Karpas-422 (cell line): ENCODE data around the gene ZNF789. TPM values are rescaled to one million over a fixed set of nuclear protein-coding genes. Genes with fewer than 3 reads are reported as not detected.

ENCODE experiments used
- DNase-seq: peaks from one replicate; pipeline ENCODE4 v3.0.0-alpha.2; 2015
- H2AFZ ChIP-seq: fragments of 200-600 bp; sonication (generic); 2 replicates; pipeline ENCODE4 v1.6.1; 2014; ENCODE audit warnings: antibody characterized with exemption, low read length, mixed read lengths
- H3K27ac ChIP-seq: fragments of 200-600 bp; sonication (generic); 2 replicates; pipeline ENCODE4 v1.5.1; 2014; ENCODE audit warnings: mild to moderate bottlenecking, low read length, moderate library complexity
- H3K27me3 ChIP-seq: fragments of 200-600 bp; sonication (generic); 2 replicates; pipeline ENCODE4 v1.6.1; 2014; ENCODE audit warnings: low read length, mixed read lengths
- H3K36me3 ChIP-seq: fragments of 200-600 bp; sonication (generic); 2 replicates; pipeline ENCODE4 v1.6.1; 2014; ENCODE audit warnings: low read length, mixed read lengths; ENCODE audit not compliant: insufficient read depth
- H3K4me1 ChIP-seq: fragments of 200-600 bp; sonication (generic); 2 replicates; pipeline ENCODE4 v1.6.1; 2014; ENCODE audit warnings: mild to moderate bottlenecking, low read length, mixed read lengths
- H3K4me2 ChIP-seq: fragments of 200-600 bp; sonication (generic); 2 replicates; pipeline ENCODE4 v1.6.1; 2014; ENCODE audit warnings: low read length, low read depth, mild to moderate bottlenecking; ENCODE audit not compliant: poor library complexity, severe bottlenecking
- H3K4me3 ChIP-seq: fragments of 200-600 bp; sonication (generic); 2 replicates; pipeline ENCODE4 v1.5.1; 2014; ENCODE audit warnings: mild to moderate bottlenecking, antibody characterized with exemption, low read length, mixed read lengths
- H3K79me2 ChIP-seq: fragments of 200-600 bp; sonication (generic); 2 replicates; pipeline ENCODE4 v1.6.1; 2014; ENCODE audit warnings: mild to moderate bottlenecking, low read length, mixed read lengths
- H3K9ac ChIP-seq: fragments of 200-600 bp; sonication (generic); 2 replicates; pipeline ENCODE4 v1.6.0; 2014; ENCODE audit warnings: low read length
- H3K9me2 ChIP-seq: fragments of 200-600 bp; sonication (generic), shearing (Covaris generic); replicated peaks from 2 replicates; pipeline ENCODE4 v1.6.0; 2014; ENCODE audit warnings: mild to moderate bottlenecking, low read length, moderate library complexity; ENCODE audit not compliant: insufficient read depth
- H3K9me3 ChIP-seq: fragments of 300-700, 200-600 bp; sonication (generic); 2 replicates; pipeline ENCODE4 v1.6.1; 2014; ENCODE audit warnings: low read length, mixed read lengths
- H4K20me1 ChIP-seq: fragments of 200-600 bp; sonication (generic); 2 replicates; pipeline ENCODE4 v1.6.1; 2014; ENCODE audit warnings: mild to moderate bottlenecking, antibody characterized with exemption, low read length, low read depth; ENCODE audit not compliant: insufficient read depth
- total RNA-seq: library from RNA; depleted of rRNA; stranded (reverse); fragments of >200 nt; shearing (Covaris generic); gene quantifications from 2 replicates; pipeline ENCODE4 v1.2.3, GENCODE V29; 2014; ENCODE audit warnings: low replicate concordance

ZNF789 gene
- total RNA-seq, 1 experiment from 2014 or later: 33.0 TPM

- Histone ChIP-seq H4K20me1 (peaks cover 12% of the 10 kb centered on the region; the same call in 1 of the 2 replicates), H3K4me2 (peak within 1 kb of the TSS; percentile 90), H2AFZ (peak within 1 kb of the TSS; percentile 93), H3K27ac (peak within 1 kb of the TSS; percentile 57; the same call in 1 of the 2 replicates), H3K4me3 (peak within 1 kb of the TSS; percentile 92), H3K9me3 (no peaks in the 10 kb centered on the region), H3K79me2 (peaks cover 72% of the 10 kb centered on the region), H3K4me1 (peaks cover 18% of the 10 kb centered on the region), H3K9me2 (no peaks in the 10 kb centered on the region), H3K9ac (peak within 1 kb of the TSS; percentile 96), H3K27me3 (no peaks in the 10 kb centered on the region), H3K36me3 (peaks cover 7% of the 10 kb centered on the region)
- DNase-seq: peak; percentile 97
Measured at GRCh38 chr7:99438573-99439480, 33.9 kb upstream of the ZNF789 start, which contains the start of the genes CPSF4 and PTCD1. Gene CPSF4 (plus strand): TSS chr7:99438943. CDS start chr7:99439083, 140 bp downstream. Gene PTCD1 (minus strand): TSS chr7:99438798. CDS start chr7:99435242, 3,556 bp downstream.

GRCh38 chr7:99440195-99440594, 32.5 kb upstream of the ZNF789 start:
- Histone ChIP-seq H3K4me1 (peaks cover 18% of the 10 kb centered on the region), H3K9me3 (no peaks in the 10 kb centered on the region), H3K79me2 (peaks cover 68% of the 10 kb centered on the region), H3K36me3 (peaks cover 7% of the 10 kb centered on the region), H3K27ac (no peak overlapping the region), H3K9me2 (no peaks in the 10 kb centered on the region), H3K27me3 (no peaks in the 10 kb centered on the region), H4K20me1 (peaks cover 12% of the 10 kb centered on the region; the same call in 1 of the 2 replicates), H2AFZ (no peak overlapping the region), H3K4me2 (peak overlapping the region; percentile 90), H3K9ac (peak overlapping the region; percentile 96), H3K4me3 (peak overlapping the region; percentile 92)
- DNase-seq: no peak

DNA sequence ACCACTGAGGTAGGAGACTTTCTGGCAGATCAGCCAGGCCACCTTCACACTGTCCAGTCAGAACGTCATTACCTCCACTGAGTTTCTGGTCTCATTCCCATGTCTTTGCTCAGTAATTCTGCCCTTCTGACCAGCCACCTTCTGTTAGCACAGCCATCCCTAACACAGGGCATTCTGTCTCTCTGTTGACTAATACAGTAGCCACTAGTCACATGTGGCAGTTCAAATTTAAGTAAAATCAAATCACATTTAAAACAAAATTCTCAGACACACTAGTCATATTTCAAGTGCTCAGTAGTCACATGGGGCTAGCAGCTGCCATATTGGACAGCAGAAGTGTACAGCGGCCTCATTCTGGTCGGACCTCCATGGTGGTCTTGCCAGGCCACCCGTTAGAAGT, 26.6 kb upstream of the ZNF789 start:
- H3K9me3 ChIP-seq: no peaks in the 10 kb centered on the region
- no peak overlapping the region for H3K9ac ChIP-seq
- DNase-seq: no peak
- H4K20me1 ChIP-seq: 0 out of 2 replicates have a peak, but pooled peaks cover 7% of the 10 kb centered on the region
- no peaks in the 10 kb centered on the region for H3K27me3 ChIP-seq
- H2AFZ ChIP-seq: no peak overlapping the region
- H3K4me1 ChIP-seq: no peaks in the 10 kb centered on the region
- H3K36me3 ChIP-seq: peaks cover 12% of the 10 kb centered on the region
- no peak overlapping the region for H3K27ac ChIP-seq
- H3K9me2 ChIP-seq: no peaks in the 10 kb centered on the region
- peaks cover 19% of the 10 kb centered on the region for H3K79me2 ChIP-seq
- no peak overlapping the region for H3K4me2 ChIP-seq
- no peak overlapping the region for H3K4me3 ChIP-seq

DNA sequence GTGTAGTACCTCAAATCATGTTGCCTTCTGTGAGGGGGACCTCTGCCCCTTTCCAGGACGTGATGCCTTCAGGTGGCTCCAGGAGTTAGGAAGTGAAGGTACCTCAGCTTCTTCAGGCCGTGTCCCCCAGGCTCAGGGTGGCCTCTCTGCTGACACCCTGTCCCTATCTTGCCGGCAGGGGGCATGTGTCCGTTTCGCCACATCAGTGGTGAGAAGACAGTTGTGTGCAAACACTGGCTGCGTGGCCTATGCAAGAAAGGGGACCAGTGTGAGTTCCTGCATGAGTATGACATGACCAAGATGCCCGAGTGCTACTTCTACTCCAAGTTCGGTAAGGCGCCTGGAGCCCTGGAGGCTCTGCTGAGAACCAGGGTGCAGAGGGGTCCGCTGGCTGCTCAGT, 24.7 kb upstream of the ZNF789 start:
- no peak overlapping the region for H3K4me2 ChIP-seq
- no peak overlapping the region for H2AFZ ChIP-seq
- no peak overlapping the region for H3K27ac ChIP-seq
- H3K36me3 ChIP-seq: peaks cover 9% of the 10 kb centered on the region
- H3K27me3 ChIP-seq: no peaks in the 10 kb centered on the region
- H3K9ac ChIP-seq: no peak overlapping the region
- no peaks in the 10 kb centered on the region for H3K9me3 ChIP-seq
- no peak overlapping the region for H3K4me3 ChIP-seq
- H3K79me2 ChIP-seq: peaks cover 5% of the 10 kb centered on the region; the same call in 1 of the 2 replicates
- 0 out of 2 replicates have a peak, but pooled peaks cover 7% of the 10 kb centered on the region for H4K20me1 ChIP-seq
- H3K4me1 ChIP-seq: no peaks in the 10 kb centered on the region
- peak; percentile 70 for DNase-seq
- H3K9me2 ChIP-seq: no peaks in the 10 kb centered on the region

- Histone ChIP-seq H3K4me1 (no peaks in the 10 kb centered on the region), H3K9ac (no peak overlapping the region), H3K27ac (no peak overlapping the region), H3K36me3 (peaks cover 5% of the 10 kb centered on the region), H3K79me2 (no peaks in the 10 kb centered on the region), H2AFZ (no peak overlapping the region), H3K9me3 (no peaks in the 10 kb centered on the region), H3K4me3 (no peak overlapping the region), H3K9me2 (no peaks in the 10 kb centered on the region), H3K27me3 (no peaks in the 10 kb centered on the region), H4K20me1 (0 out of 2 replicates have a peak, but pooled peaks cover 7% of the 10 kb centered on the region), H3K4me2 (no peak overlapping the region)
- DNase-seq: no peak
Measured at GRCh38 chr7:99448855-99449254, 23.8 kb upstream of the ZNF789 start.

DNA sequence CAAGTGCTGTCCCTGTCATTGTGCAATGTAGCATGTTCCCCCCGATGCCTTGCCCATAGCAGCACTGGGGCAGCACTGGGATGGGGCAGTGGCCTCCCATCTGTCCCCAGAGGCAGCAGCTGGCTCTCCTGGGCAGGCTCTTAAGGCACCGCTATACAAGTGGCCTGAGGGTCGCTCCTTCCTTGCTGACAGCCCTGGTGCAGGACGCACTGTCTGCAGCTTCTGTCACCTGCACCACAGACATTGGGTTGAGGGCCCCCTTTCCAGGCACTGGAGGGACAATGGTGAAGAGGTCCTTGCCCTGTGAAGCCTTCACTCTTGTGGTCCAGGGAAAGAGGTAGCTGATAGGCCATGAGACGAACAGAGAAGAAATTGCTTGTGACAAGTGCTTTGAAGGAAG, 23.4 kb upstream of the ZNF789 start:
- no peak for DNase-seq
- H2AFZ ChIP-seq: no peak overlapping the region
- H3K4me3 ChIP-seq: no peak overlapping the region
- H3K9me3 ChIP-seq: no peaks in the 10 kb centered on the region
- H3K4me1 ChIP-seq: no peaks in the 10 kb centered on the region
- H4K20me1 ChIP-seq: 0 out of 2 replicates have a peak, but pooled peaks cover 7% of the 10 kb centered on the region
- no peak overlapping the region for H3K27ac ChIP-seq
- H3K79me2 ChIP-seq: no peaks in the 10 kb centered on the region
- no peak overlapping the region for H3K4me2 ChIP-seq
- H3K9ac ChIP-seq: no peak overlapping the region
- peaks cover 5% of the 10 kb centered on the region for H3K36me3 ChIP-seq
- H3K27me3 ChIP-seq: no peaks in the 10 kb centered on the region
- no peaks in the 10 kb centered on the region for H3K9me2 ChIP-seq

DNA sequence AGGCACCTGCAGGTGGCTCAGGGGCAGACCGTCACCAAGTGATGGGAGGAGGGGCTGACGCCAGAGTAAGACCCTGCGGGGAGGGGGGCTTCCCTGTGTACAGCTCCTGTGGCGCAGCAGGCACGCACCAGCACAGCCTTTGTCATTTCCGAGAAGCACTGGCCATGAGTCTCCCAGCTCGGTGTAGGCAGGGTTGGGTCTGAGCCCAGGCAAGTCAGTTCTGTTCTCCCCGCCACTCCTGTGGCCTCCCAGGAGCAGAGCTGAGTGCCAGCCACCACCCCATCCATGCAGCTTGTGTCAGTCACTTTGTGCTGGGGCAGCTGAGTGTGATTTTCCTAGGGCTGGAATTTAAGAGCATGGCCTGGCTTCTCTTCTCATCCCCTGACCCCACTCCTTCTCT, 20.8 kb upstream of the ZNF789 start:
- peaks cover 7% of the 10 kb centered on the region for H3K36me3 ChIP-seq
- no peak overlapping the region for H3K9ac ChIP-seq
- 0 out of 2 replicates have a peak, but pooled peaks cover 7% of the 10 kb centered on the region for H4K20me1 ChIP-seq
- no peak overlapping the region for H3K4me2 ChIP-seq
- H2AFZ ChIP-seq: no peak overlapping the region
- no peaks in the 10 kb centered on the region for H3K9me2 ChIP-seq
- no peak overlapping the region for H3K4me3 ChIP-seq
- no peaks in the 10 kb centered on the region for H3K79me2 ChIP-seq
- no peak for DNase-seq
- no peak overlapping the region for H3K27ac ChIP-seq
- H3K9me3 ChIP-seq: no peaks in the 10 kb centered on the region
- H3K27me3 ChIP-seq: no peaks in the 10 kb centered on the region
- no peaks in the 10 kb centered on the region for H3K4me1 ChIP-seq

- Histone ChIP-seq H3K9ac (no peak overlapping the region), H3K4me2 (no peak overlapping the region), H3K9me3 (no peaks in the 10 kb centered on the region), H3K4me3 (no peak overlapping the region), H3K27ac (no peak overlapping the region), H3K27me3 (no peaks in the 10 kb centered on the region), H3K36me3 (peaks cover 7% of the 10 kb centered on the region), H3K9me2 (no peaks in the 10 kb centered on the region), H4K20me1 (peaks cover 7% of the 10 kb centered on the region; the same call in 1 of the 2 replicates), H2AFZ (no peak overlapping the region), H3K4me1 (no peaks in the 10 kb centered on the region), H3K79me2 (no peaks in the 10 kb centered on the region)
- DNase-seq: no peak
Measured at GRCh38 chr7:99452541-99452940, 20.1 kb upstream of the ZNF789 start.
